OCI-LY1 (cell line): Measurements from ENCODE around the gene FYCO1.

Source experiments
- H2AFZ ChIP-seq: fragments of 200-600 bp; sonication (generic), shearing (Covaris generic); 2 replicates; pipeline ENCODE4 v1.6.0; 2014; ENCODE audit warnings: antibody characterized with exemption, mild to moderate bottlenecking, low read length
- H3F3A ChIP-seq: fragments of 200-600 bp; sonication (generic), shearing (Covaris generic); 2 replicates; pipeline ENCODE4 v1.6.0; 2014; ENCODE audit warnings: mild to moderate bottlenecking, antibody characterized with exemption, low read length, moderate library complexity; ENCODE audit not compliant: insufficient read depth
- H3K27ac ChIP-seq: fragments of 200-600 bp; sonication (generic); 2 replicates; pipeline ENCODE4 v1.5.1; 2014; ENCODE audit warnings: low read length, mixed run types, mild to moderate bottlenecking, low read depth; ENCODE audit not compliant: poor library complexity, severe bottlenecking
- H3K27me3 ChIP-seq: fragments of 200-600 bp; sonication (generic); 2 replicates; pipeline ENCODE4 v1.6.0; 2014; ENCODE audit warnings: antibody characterized with exemption, mild to moderate bottlenecking, low read length, moderate library complexity; ENCODE audit not compliant: insufficient read depth
- H3K36me3 ChIP-seq: fragments of 200-600 bp; sonication (generic); 2 replicates; pipeline ENCODE4 v1.6.1; 2014; ENCODE audit warnings: mild to moderate bottlenecking, antibody characterized with exemption, low read length, moderate library complexity, mixed read lengths; ENCODE audit not compliant: insufficient read depth
- H3K4me1 ChIP-seq: fragments of 200-600 bp; sonication (generic); 2 replicates; pipeline ENCODE4 v1.5.1; 2014; ENCODE audit warnings: mild to moderate bottlenecking, low read length, moderate library complexity; ENCODE audit not compliant: insufficient read depth, severe bottlenecking
- H3K4me2 ChIP-seq: fragments of 200-600 bp; sonication (generic), shearing (Covaris generic); 2 replicates; pipeline ENCODE4 v1.6.1; 2014; ENCODE audit warnings: low read length
- H3K4me3 ChIP-seq: fragments of 200-600 bp; sonication (generic); 2 replicates; pipeline ENCODE4 v1.5.1; 2014; ENCODE audit warnings: low read length, low read depth, mild to moderate bottlenecking, mixed read lengths; ENCODE audit not compliant: poor library complexity, severe bottlenecking
- H3K79me2 ChIP-seq: fragments of 200-600 bp; shearing (Covaris generic); 2 replicates; pipeline ENCODE4 v1.6.1; 2016; ENCODE audit warnings: mixed run types, low read length, mixed read lengths; ENCODE audit not compliant: insufficient read depth
- H3K9ac ChIP-seq: fragments of 200-600 bp; sonication (generic), shearing (Covaris generic); 2 replicates; pipeline ENCODE4 v1.6.1; 2014; ENCODE audit warnings: mild to moderate bottlenecking, low read length, mixed read lengths
- H3K9me2 ChIP-seq: fragments of 200-600 bp; sonication (generic), shearing (Covaris generic); 2 replicates; pipeline ENCODE4 v1.6.1; 2014; ENCODE audit warnings: low read depth, mild to moderate bottlenecking, low read length, mixed read lengths
- H3K9me3 ChIP-seq: fragments of 200-600 bp; shearing (Covaris generic); 2 replicates; pipeline ENCODE4 v1.6.1; 2014; ENCODE audit warnings: low read length, mixed read lengths
- H4K20me1 ChIP-seq: fragments of 200-600 bp; sonication (generic), shearing (Covaris generic); 2 replicates; pipeline ENCODE4 v1.6.0; 2016; ENCODE audit warnings: mild to moderate bottlenecking, low read length; ENCODE audit not compliant: insufficient read depth
- EZH2 ChIP-seq: fragments of 200-600 bp; sonication (generic), shearing (Covaris generic); IDR thresholded peaks from 2 replicates; pipeline ENCODE4 v1.8.0; 2017; ENCODE audit warnings: borderline replicate concordance, mixed run types, mild to moderate bottlenecking, antibody characterized with exemption, low read length, moderate library complexity, mixed read lengths
- TF ChIP-seq, protein P1 (sequence below): fragments of 200-600 bp; sonication (generic), shearing (Covaris generic); IDR thresholded peaks from 2 replicates; pipeline ENCODE4 v1.5.1; 2017; ENCODE audit warnings: mild to moderate bottlenecking, antibody characterized with exemption, low read length, moderate library complexity, mixed read lengths

Gene FYCO1

DNA sequence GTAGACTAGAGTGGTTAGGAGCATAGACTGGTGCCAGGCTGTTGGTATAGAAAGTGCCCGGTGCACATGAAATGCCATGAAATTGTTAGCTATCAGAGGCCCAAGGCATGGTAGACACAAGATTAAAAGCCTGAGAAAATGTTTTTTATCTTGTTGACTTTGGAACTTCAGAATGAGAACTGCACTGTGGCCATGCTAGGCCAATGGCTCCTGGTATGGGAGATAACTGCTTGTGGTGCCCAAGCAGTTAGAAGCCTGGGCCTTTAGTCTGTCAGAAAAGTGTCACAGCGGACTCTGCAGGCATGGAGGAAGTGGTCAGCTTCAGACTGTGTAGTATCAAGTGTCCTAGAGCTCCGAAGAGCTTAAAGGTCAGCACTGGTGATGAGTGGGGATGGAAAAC lies 11.9 kb downstream of the FYCO1 start:
- H3K9me3 ChIP-seq: no peaks in the 10 kb centered on the region
- no peak overlapping the region for H3K9ac ChIP-seq
- H3K27me3 ChIP-seq: no peaks in the 10 kb centered on the region
- no peak overlapping the region for H2AFZ ChIP-seq
- H3F3A ChIP-seq: no peaks in the 10 kb centered on the region
- peaks cover 4% of the 10 kb centered on the region for H3K79me2 ChIP-seq
- TF ChIP-seq, protein P1, sequence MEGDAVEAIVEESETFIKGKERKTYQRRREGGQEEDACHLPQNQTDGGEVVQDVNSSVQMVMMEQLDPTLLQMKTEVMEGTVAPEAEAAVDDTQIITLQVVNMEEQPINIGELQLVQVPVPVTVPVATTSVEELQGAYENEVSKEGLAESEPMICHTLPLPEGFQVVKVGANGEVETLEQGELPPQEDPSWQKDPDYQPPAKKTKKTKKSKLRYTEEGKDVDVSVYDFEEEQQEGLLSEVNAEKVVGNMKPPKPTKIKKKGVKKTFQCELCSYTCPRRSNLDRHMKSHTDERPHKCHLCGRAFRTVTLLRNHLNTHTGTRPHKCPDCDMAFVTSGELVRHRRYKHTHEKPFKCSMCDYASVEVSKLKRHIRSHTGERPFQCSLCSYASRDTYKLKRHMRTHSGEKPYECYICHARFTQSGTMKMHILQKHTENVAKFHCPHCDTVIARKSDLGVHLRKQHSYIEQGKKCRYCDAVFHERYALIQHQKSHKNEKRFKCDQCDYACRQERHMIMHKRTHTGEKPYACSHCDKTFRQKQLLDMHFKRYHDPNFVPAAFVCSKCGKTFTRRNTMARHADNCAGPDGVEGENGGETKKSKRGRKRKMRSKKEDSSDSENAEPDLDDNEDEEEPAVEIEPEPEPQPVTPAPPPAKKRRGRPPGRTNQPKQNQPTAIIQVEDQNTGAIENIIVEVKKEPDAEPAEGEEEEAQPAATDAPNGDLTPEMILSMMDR: no peak
- TF ChIP-seq EZH2: no peak
- H3K36me3 ChIP-seq: peaks cover 63% of the 10 kb centered on the region
- H3K9me2 ChIP-seq: no peaks in the 10 kb centered on the region
- H3K27ac ChIP-seq: no peak overlapping the region
- no peak overlapping the region for H3K4me3 ChIP-seq
- no peaks in the 10 kb centered on the region for H4K20me1 ChIP-seq
- peaks cover 5% of the 10 kb centered on the region for H3K4me1 ChIP-seq
- H3K4me2 ChIP-seq: no peak overlapping the region

DNA sequence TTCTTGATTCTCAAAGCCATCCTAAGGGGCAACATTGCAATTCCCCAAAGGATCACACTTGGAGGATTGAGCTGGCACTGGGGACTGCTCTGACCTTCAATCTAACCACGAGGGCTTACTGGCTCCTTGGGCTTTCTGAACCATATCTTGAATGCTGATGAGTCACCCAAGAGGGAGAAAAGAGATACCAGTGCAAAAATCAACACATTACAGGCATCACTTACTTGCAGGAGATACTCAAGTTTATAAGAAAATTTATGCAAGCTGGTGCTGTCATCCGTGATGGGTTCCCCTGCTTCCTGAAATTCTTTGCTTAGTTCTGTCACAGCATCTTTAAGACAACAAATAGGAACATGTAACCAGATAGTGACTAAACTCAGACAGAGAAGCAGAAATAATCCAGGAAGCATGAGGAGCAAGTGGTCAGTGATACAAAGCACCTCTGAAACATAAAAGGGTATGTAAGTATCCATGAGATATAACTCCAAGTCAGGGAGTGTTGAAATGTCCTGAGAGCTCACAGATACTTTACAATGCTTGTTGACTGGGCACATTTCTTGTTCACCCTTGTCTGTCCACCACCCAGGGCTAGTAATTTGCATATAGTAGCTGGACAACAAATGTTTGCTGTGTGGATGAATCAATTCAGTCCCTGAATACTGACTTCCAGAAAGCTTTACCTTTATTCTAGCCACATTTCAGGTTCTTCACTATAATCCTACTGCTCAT lies 14.1 kb downstream of the FYCO1 start:
- H4K20me1 ChIP-seq: no peaks in the 10 kb centered on the region
- no peaks in the 10 kb centered on the region; the same call in 1 of the 2 replicates for H3K79me2 ChIP-seq
- H3K27me3 ChIP-seq: no peaks in the 10 kb centered on the region
- no peak overlapping the region for H3K9ac ChIP-seq
- H3K4me3 ChIP-seq: no peak overlapping the region
- no peaks in the 10 kb centered on the region for H3K9me2 ChIP-seq
- no peak overlapping the region for H2AFZ ChIP-seq
- peaks cover 14% of the 10 kb centered on the region for H3K4me1 ChIP-seq
- H3K36me3 ChIP-seq: peaks cover 76% of the 10 kb centered on the region
- H3K9me3 ChIP-seq: no peaks in the 10 kb centered on the region
- H3F3A ChIP-seq: no peaks in the 10 kb centered on the region
- H3K4me2 ChIP-seq: no peak overlapping the region
- TF ChIP-seq, protein P1: no peak
- TF ChIP-seq EZH2: no peak
- no peak overlapping the region for H3K27ac ChIP-seq

DNA sequence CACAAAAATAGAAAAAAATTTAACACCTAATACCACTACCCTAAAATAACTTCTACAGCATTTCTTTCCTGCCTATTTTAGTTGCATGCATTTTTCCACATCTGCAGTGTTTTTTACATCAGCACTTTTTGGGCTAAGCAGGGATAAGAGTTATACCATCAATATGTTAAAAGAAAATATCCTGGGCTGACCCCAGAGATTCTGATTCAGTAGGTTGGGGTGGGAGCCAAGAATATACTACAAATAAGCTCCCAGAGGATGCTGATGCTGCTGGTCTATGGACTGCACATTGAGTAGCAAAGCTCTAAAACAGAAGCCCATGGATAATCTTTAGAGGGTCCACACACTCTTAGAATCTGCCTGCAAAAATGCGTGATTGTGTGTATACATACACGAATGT lies 14.8 kb downstream of the FYCO1 start:
- TF ChIP-seq, protein P1: no peak
- no peak for TF ChIP-seq EZH2
- Histone ChIP-seq H3K4me3 (no peak overlapping the region), H3K79me2 (no peaks in the 10 kb centered on the region), H3K36me3 (peaks cover 83% of the 10 kb centered on the region), H3K27ac (no peak overlapping the region), H3K9ac (no peak overlapping the region), H4K20me1 (no peaks in the 10 kb centered on the region), H3K4me1 (peaks cover 19% of the 10 kb centered on the region), H3K9me3 (no peaks in the 10 kb centered on the region), H2AFZ (no peak overlapping the region), H3K9me2 (no peaks in the 10 kb centered on the region), H3K27me3 (no peaks in the 10 kb centered on the region), H3F3A (no peaks in the 10 kb centered on the region), H3K4me2 (no peak overlapping the region)
